Stimulated activated CD4-positive, alpha-beta T cell treated with anti-CD3 and anti-CD28 coated beads, Interleukin-4, amount 100 ng/mL, for 4 hours (primary cell): ENCODE results near the gene PHACTR1.

Experiments used
- DNase-seq, 2 experiments: peaks; one replicate each; pipeline ENCODE4 v3.0.0-alpha.2; 2020

Gene PHACTR1

GRCh38 chr6:13274707-13275434, 558.3 kb downstream of the PHACTR1 start:
- DNase-seq: no peak

GRCh38 chr6:13275435-13275989, 558.9 kb downstream of the PHACTR1 start:
- DNase-seq: no peak

DNA sequence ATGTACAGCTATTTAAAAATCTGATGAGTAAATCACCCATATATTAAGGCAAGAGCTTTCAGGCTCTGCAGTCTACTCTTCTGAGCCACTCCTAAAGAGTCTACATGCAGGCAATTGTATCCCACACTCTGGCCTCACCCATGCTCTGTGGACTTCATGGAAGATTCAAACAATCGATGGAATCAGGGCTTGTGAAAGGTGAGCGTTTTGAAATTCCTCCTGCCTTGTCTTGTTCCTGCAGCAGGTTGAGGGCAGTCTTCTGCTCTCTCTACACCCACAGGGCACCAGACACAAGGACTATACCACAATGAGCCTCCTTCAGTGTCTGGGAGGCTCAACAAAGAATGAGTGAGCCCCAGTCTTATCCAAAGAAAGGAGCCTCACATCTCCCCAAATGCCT, 560.7 kb downstream of the PHACTR1 start:
- DNase-seq: no peak

DNA sequence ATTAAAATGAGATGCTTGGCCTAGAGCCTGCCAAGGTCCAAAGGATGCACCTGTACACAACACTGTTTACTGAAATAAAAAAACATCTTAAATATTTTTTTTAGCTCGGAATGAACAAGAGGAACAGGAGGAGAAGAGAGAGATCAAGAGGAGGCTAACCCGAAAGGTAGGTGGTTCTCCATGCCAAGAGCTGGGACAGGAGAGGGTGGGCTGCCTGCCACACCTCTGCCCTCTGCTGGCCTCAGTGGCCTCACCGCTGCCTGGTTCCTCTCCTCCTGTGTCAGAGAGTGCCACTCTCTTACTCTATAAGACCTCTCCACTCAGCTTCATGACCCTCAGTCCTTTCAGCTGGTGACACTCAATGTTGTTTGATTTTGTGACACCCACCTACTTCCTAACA, 561.6 kb downstream of the PHACTR1 start:
- no peak for DNase-seq

DNA sequence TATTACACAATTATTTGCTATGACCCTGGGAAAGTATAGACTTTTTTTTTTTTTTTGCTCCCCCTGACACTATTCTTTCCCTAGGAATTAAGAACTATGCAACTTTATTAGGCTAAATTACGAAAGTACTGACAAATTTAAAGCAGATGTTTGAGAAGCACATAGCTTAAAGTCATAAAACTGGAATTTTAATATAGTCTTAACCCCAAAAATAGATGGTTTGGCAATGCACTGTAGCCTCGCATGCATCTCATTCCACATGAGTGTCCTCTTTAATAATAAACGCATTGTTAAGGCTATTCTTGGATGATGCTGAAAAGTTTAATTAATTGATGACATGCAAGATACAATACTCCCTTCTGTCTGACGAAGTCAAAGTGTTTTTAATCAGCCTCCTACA, 562.4 kb downstream of the PHACTR1 start:
- no peak for DNase-seq

DNA sequence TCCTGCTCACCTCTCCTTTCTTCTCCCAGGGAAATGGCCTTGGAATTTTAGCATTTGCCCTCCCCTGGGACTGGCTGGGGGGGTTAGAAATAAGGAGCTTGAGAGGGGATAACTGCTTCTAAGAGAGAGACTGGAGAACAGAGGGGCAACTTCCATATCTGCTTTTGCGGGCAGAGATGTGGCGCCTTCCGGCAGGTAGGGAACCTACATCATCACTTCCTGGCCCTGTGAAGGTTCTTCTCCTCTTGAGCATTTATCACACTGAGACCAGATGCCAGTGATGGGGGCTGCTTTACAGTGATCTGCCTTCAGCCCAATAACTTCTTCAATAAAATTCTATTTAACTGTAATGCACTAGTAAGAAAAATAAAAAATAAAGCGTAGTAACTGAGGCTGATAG, 563.7 kb downstream of the PHACTR1 start:
- no peak for DNase-seq

DNA sequence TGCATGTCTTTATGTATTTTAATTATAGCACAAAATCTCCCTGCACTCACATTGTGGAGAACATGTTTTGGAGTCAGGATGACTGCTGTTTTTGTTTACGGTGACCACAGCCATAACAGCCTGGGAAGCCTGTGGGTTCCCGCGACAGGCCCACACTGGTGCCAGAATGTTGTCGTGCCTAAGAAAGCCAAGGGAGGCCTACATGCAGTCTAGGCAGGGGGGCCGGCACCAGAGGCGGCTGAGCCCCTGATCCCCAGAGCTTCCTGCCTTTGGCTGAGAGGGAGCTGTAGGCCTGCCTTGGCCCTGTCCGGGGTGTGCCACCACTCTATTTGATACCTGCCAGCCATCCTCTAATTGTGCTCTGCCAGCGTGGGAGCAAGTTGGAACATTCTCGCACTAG, 565.1 kb downstream of the PHACTR1 start:
- DNase-seq: no peak

GRCh38 chr6:13282393-13283069, 566.0 kb downstream of the PHACTR1 start:
- no peak for DNase-seq

- DNase-seq: no peak
These were observed 566.8 kb downstream of the PHACTR1 start for GRCh38 chr6:13283331-13283730.

GRCh38 chr6:13284646-13285045, 568.1 kb downstream of the PHACTR1 start:
- no peak for DNase-seq

GRCh38 chr6:13285705-13286104, 569.1 kb downstream of the PHACTR1 start:
- no peak for DNase-seq

DNA sequence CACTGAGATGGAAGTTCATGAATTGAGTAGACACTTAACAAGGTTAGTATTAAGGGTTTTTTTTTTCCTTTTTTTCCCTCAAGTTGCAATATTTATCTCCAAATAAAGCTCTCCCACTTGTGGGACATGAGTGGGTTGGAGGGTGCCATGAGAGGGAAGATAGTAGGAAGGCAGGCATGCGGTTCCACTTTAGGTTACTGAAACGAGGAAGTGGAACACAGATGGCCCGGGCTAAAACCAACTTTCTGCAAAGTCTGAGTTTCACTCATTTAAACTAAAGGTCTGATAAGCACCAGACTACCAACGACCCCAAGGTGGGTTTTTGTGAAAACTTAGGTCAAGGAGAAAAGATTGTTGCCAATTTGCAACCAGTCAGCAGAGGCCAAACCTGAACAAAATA, 569.6 kb downstream of the PHACTR1 start:
- DNase-seq: no peak

DNA sequence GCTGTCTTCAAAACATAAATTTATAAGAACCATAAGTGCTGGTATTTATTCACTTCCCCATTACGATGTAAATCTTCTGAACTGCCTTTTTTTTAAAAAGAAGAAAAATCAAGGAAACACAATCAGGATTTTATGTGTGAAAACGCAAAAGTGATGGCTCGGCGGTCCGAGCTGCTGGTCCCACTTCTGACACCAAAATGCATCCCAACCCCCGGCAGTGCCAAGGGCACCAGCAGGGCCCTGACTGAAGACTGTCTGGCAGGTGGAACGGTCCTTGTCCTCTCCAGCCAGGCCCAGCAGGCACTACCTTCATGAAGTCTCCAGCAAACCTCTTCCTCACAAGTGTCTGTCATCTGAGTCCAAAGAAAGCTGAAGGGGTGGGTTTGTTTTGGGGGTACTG, 570.5 kb downstream of the PHACTR1 start:
- DNase-seq: no peak

GRCh38 chr6:13288481-13288880, 571.9 kb downstream of the PHACTR1 start:
- DNase-seq: no peak

DNA sequence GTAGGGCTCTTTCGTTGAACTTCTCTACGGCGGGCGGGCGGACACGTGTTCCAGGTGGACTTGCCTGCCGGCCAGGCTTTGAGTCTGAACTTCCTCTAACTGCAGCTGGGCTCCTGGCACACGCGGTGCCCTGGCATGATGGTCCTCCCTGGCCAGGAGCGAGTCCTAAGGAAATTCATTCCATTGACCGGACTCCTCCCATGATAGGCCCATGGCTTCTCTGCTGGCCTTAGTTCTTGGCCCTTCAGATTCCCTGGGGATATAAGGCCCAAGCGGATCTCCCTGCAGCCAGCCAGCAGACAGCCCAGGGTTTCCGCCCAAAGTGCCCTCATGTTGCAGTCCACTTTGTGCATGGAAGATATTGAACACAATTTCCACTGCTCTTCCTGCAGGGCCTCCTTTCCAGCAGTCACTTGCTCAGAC, 572.4 kb downstream of the PHACTR1 start:
- no peak for DNase-seq

- no peak for DNase-seq
These were observed 573.3 kb downstream of the PHACTR1 start for GRCh38 chr6:13289789-13290318.

DNA sequence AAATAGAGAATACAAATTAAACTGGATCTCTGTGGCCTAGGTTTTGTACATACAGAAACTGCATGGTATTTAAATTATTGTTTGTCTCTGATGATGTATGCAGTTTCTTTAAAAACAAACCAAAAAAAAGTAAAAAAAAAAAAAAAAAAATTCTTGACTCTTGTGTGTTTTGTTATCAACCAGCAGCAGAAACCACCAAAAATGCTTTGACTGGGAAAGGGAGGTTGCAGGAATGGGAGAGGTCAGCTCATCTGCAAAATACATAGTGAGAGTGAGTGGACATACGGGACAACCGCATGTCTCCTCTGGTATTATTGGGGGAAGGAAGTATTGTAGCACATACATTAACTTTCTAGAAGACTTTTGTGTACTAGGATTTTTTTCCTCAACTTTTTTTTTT, 573.8 kb downstream of the PHACTR1 start:
- no peak for DNase-seq

GRCh38 chr6:13292774-13293173, 576.2 kb downstream of the PHACTR1 start:
- DNase-seq: no peak

DNA sequence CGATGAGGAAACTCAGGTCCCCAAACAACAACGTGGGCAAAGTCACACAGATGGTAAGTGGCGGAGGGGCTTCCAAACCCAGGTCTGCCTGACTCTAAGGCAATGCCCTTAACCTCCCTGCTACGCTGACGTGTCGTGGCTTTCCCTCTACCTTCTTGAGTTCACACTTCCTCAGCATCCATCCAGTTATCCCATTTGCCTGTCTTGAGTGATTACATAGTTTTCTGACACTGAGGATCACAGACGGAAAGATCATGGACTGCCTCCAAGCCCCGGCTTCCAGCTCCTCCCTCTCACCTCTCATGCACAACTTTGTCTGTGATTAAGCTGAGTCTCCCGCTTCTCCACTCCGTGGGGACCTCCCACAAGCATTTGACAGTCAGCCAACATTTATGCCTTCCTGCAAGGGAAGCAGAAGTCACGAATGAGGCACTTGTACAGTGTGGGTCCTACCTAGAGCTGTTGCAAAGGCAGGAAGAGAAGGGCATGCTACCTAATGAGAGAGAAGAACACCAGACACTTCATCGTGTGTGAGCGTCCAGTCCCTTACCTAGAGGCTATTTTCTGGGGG, 578.0 kb downstream of the PHACTR1 start:
- no peak for DNase-seq

GRCh38 chr6:13295576-13295975, 579.0 kb downstream of the PHACTR1 start:
- no peak for DNase-seq

DNA sequence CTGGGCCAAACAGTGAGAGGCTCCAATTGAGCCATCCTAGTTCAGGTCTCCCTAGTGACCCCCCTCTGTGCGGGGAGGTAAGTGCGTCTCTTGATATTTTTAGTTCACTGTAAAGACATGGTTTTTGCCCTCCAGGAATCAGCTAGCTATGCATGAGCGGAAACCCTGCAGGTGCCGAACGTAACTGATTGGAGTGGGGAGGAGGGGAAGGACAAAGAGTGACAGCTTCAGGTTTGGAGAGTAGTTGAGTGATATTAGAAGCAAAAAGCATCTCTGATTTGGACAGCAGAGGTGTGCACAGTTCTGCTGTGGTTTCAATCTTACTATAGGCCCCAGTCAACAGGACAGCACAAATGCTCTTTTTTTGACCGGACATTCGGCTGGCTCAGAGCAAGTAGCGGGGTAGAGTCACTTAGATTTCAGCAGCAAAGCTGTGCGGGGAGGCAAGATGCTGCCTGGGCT, 580.0 kb downstream of the PHACTR1 start:
- no peak for DNase-seq

DNA sequence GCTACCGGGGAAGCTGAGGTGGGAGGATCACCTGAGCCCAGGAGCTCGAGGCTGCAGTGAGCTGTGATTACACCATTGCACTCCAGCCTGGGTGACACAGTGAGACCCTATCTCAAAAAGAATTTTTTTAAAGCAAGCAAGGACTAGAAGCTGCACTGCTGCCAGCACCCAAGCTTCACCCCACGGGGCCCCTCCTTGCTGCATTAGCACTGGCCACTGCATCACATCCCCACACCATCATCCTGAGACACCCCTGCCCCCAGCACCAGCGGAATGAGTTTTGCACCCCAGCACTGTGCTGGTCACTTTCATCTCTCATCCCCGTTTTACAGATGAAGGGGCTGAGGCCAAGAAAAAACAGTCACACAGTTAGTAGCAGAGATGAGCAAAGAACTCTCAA, 580.8 kb downstream of the PHACTR1 start:
- DNase-seq: no peak

DNA sequence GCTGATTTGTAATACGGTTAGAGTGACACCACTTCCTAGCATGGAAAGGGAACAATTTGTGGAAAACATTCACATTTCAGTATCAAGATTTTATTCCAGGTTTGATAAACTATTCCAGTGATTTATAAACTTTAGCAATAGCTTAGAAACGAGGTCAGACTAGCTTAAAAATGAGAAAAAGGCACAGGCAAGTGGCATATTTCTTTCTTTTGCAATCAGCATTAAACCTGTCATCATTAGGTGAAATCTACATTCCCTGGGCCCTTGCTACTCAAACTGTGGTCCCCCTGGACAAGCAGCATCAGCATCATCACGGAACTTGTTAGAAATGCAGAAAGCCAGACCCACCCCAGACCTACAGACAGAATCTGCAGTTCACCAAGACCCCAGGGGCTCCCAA, 581.9 kb downstream of the PHACTR1 start:
- DNase-seq: no peak

DNA sequence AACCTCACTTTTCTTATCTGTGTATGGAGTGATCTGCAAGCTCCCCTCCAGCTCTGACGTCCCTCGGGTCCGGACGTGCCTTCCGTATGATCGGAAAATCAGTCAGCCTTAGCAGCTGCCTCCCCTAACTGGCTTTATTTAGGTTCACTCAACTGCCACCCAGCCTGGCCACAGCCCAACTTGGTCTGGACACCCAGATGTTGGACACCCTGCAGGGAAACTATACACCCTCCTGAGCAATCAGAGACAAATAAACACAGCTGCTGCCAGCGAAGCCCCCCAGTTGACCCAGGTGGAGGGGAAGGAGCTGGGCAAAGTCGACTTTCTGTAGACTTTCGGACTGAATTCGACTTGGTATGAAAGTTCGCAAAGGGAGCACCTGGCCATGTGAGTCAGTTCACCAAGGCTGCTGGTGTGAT, 582.8 kb downstream of the PHACTR1 start:
- no peak for DNase-seq
